Gastroesophageal sphincter (tissue), 4 donors: ENCODE results near the gene APPBP2. TPM values are rescaled to one million over a fixed set of nuclear protein-coding genes. Genes with fewer than 3 reads are reported as not detected.

Experiments
- ATAC-seq: fragments of 150-250 bp; one replicate; pipeline ENCODE4 v1.9.1; 2016; ENCODE audit warnings: mild to moderate bottlenecking, moderate library complexity
- H3K27ac ChIP-seq, 4 donors: fragments of 200-600 bp; sonication (generic) in 3 of 4; 1 replicate in 3 of 4; 2 replicates in 1 of 4; pipeline ENCODE4 v1.5.1; 2016 to 2019
- H3K27me3 ChIP-seq: fragments of 200-600 bp; sonication (generic); one replicate; pipeline ENCODE4 v1.5.1; 2019
- H3K36me3 ChIP-seq, 2 donors: fragments of 200-600 bp; sonication (generic); one replicate each; pipeline ENCODE4 v1.5.1; 2019; ENCODE audit warnings: control low read depth in 1 of 2
- H3K4me1 ChIP-seq, 3 donors: fragments of 200-600 bp; sonication (generic); 1 replicate in 2 of 3; 2 replicates in 1 of 3; pipeline ENCODE4 v1.5.1; 2016 to 2019; ENCODE audit warnings: control low read depth in 2 of 3
- H3K4me3 ChIP-seq, 2 donors: fragments of 200-600 bp; sonication (generic); one replicate each; pipeline ENCODE4 v1.5.1; 2019; ENCODE audit warnings: mild to moderate bottlenecking in 1 of 2, moderate library complexity in 1 of 2
- H3K9me3 ChIP-seq, 3 donors: fragments of 200-600 bp; sonication (generic); one replicate each; pipeline ENCODE4 v1.5.1; 2017 to 2019; ENCODE audit warnings: control low read depth in 2 of 3
- EP300 ChIP-seq: sonication (generic); formaldehyde crosslinking; IDR thresholded peaks from one replicate; pipeline ENCODE4 v1.6.1; 2017; ENCODE audit warnings: antibody characterized with exemption, mild to moderate bottlenecking
- POLR2A ChIP-seq, 2 donors: fragments of 450-650 bp; IDR thresholded peaks; one replicate each; pipeline ENCODE4 v1.6.1; 2017; ENCODE audit warnings: antibody characterized with exemption in 2 of 2, mild to moderate bottlenecking in 2 of 2, moderate library complexity in 1 of 2
- POLR2AphosphoS5 ChIP-seq: sonication (generic); formaldehyde crosslinking; IDR thresholded peaks from one replicate; pipeline ENCODE4 v1.6.1; 2017; ENCODE audit warnings: antibody characterized with exemption
- WGBS, 2 donors: methylation state at CpG; one replicate each; pipeline ENCODE4 v1.1.5; 2018; ENCODE audit warnings: low coverage in 1 of 2; 5-methylcytosine and 5-hydroxymethylcytosine counted together
- total RNA-seq, 4 donors: library from RNA; depleted of rRNA; stranded (reverse); fragments of >200 nt; gene quantifications; one replicate each; pipeline ENCODE4 v1.1.0, GENCODE V29; 2016
- TF ChIP-seq, protein P1 (sequence below), 4 experiments: fragments of 200-600 bp in 2 of 4; fragments of 450-650 bp in 2 of 4; sonication (generic) in 1 of 4; IDR thresholded peaks; one replicate each; pipeline ENCODE4 v1.5.1; 2017 to 2019; ENCODE audit warnings: antibody characterized with exemption in 4 of 4, mild to moderate bottlenecking in 2 of 4, moderate library complexity in 2 of 4

APPBP2 gene
- total RNA-seq, 4 donors from 2014 or later: 30.0 to 39.2 (median 34.4) TPM

DNA sequence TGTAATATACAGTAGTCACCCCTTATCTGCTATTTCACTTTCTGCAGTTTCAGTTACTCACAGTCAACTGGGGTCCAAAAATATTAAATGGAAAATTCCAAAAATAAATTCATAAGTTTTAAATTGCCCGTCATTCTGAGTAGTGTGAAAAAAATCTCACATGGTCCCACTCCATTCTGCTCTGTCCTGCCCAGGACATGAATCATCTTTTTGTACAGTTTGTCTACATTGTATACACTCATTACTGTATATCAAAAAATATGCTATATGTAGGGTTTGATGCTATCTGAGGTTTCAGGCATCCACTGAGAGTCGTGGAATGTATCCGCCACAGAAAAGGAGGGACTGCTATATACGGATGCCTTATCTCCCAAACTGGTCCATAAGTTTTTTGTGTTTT lies 16.0 kb upstream of the APPBP2 start:
- Histone ChIP-seq H3K4me1 (no peaks in the 10 kb centered on the region), H3K4me3 (no peak overlapping the region), H3K36me3 (no peaks in the 10 kb centered on the region), H3K27ac (no peak overlapping the region), H3K9me3 (no peaks in the 10 kb centered on the region), H3K27me3 (no peaks in the 10 kb centered on the region)
- TF ChIP-seq EP300 (no peak), POLR2A (IDR thresholded peaks at IDR 0.05) (no peak)
- 74 to 86% methylated on average over 4 of the region's 4 CpGs for WGBS, 2 donors
- no peak for ATAC-seq

- Histone ChIP-seq H3K4me3 (no peak overlapping the region), H3K27me3 (no peaks in the 10 kb centered on the region), H3K4me1 (no peaks in the 10 kb centered on the region), H3K36me3 (no peaks in the 10 kb centered on the region), H3K27ac (no peak overlapping the region), H3K9me3 (no peaks in the 10 kb centered on the region)
- ATAC-seq: no peak
- TF ChIP-seq, protein P1, sequence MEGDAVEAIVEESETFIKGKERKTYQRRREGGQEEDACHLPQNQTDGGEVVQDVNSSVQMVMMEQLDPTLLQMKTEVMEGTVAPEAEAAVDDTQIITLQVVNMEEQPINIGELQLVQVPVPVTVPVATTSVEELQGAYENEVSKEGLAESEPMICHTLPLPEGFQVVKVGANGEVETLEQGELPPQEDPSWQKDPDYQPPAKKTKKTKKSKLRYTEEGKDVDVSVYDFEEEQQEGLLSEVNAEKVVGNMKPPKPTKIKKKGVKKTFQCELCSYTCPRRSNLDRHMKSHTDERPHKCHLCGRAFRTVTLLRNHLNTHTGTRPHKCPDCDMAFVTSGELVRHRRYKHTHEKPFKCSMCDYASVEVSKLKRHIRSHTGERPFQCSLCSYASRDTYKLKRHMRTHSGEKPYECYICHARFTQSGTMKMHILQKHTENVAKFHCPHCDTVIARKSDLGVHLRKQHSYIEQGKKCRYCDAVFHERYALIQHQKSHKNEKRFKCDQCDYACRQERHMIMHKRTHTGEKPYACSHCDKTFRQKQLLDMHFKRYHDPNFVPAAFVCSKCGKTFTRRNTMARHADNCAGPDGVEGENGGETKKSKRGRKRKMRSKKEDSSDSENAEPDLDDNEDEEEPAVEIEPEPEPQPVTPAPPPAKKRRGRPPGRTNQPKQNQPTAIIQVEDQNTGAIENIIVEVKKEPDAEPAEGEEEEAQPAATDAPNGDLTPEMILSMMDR (IDR thresholded peaks at IDR 0.05): no peak
- TF ChIP-seq EP300 (no peak), POLR2AphosphoS5 (no peak), POLR2A (IDR thresholded peaks at IDR 0.05) (no peak)
- WGBS, 2 donors: 95 to 100% methylated on average over 1 of the region's 1 CpG
These were observed 14.4 kb upstream of the APPBP2 start for GRCh38 chr17:60540460-60540859.

GRCh38 chr17:60539807-60540206 lies 13.8 kb upstream of the APPBP2 start:
- no peak overlapping the region for H3K27ac ChIP-seq
- H3K27me3 ChIP-seq: no peaks in the 10 kb centered on the region
- H3K4me1 ChIP-seq: no peaks in the 10 kb centered on the region
- H3K36me3 ChIP-seq: no peaks in the 10 kb centered on the region
- H3K9me3 ChIP-seq: no peaks in the 10 kb centered on the region
- ATAC-seq: no peak
- no peak overlapping the region for H3K4me3 ChIP-seq
- 92% methylated on average over 2 of the region's 2 CpGs; no CpG with 5 or more reads in 1 of the 2 donors for WGBS, 2 donors
- TF ChIP-seq EP300 (no peak), POLR2A (IDR thresholded peaks at IDR 0.05) (no peak), POLR2AphosphoS5 (no peak)
- TF ChIP-seq, protein P1 (IDR thresholded peaks at IDR 0.05): no peak

DNA sequence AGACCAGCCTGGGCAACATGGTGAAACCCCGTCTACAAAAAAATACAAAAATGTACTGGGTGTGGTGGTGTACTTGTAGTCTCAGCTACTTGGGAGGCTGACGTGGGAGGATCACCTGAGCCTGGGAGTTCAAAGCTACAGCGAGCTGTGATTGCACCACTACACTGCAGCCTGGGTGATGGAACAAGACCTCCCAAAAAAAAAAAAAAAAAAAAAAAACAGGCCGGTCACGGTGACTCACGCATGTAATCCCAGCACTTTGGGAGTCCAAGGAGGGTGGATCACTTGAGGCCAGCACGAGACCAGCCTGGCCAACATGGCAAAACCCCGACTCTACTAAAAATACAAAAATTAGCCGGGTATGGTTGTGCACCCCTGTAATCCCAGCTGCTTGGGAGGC lies 12.7 kb upstream of the APPBP2 start:
- WGBS, 2 donors: 85 to 100% methylated on average over 1 to 7 of the region's 9 CpGs
- no peaks in the 10 kb centered on the region for H3K9me3 ChIP-seq
- no peak overlapping the region for H3K4me3 ChIP-seq
- no peaks in the 10 kb centered on the region for H3K27me3 ChIP-seq
- ATAC-seq: no peak
- no peak for TF ChIP-seq EP300
- TF ChIP-seq, protein P1 (IDR thresholded peaks at IDR 0.05): no peak
- no peak for TF ChIP-seq POLR2AphosphoS5
- no peak overlapping the region for H3K27ac ChIP-seq
- no peaks in the 10 kb centered on the region for H3K36me3 ChIP-seq
- no peaks in the 10 kb centered on the region for H3K4me1 ChIP-seq

DNA sequence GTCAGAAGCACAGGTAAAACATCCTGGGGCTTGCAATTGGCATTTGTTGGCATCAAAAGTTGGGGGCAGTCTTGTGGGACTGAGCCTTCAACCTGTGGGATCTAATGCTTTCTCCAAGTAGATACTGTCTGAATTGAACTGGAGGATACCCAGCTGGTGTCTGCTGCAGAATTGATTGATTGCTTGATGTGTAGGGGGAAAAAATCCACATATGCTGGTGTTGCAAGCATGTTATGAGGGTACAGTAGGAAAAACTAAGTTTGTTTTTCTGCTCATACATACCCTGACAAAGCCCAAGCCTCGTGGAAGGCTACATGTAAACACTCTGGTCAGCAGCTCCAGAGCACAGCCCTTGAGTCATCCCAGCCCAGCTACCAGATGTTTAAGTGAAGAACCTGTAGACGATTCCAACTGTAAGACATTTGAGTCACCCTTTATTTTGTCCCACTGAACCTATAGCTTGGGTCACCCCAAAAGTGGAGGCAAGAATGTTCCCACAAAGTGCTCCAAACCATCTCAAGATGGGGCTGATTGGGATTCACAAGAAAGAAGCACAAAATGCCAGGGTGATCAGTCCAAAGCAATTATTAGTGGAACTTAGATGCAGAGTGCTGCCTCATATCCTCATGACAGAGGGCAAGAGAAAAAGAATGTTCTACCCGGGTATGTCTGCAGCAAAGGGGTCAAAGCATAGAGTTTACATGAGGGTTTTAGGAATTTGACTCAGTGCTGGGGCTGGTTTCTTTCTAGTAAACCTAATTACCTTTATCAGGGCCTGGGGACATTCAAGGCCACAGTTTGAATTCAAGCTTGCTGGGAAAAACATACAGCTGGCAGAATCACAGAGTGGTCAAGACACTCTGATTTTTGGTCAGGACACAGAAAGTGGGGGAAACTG lies 9.6 kb upstream of the APPBP2 start:
- Histone ChIP-seq H3K4me3 (no peak overlapping the region), H3K4me1 (no peaks in the 10 kb centered on the region), H3K27ac (no peak overlapping the region), H3K9me3 (no peaks in the 10 kb centered on the region), H3K36me3 (no peaks in the 10 kb centered on the region), H3K27me3 (no peaks in the 10 kb centered on the region)
- WGBS, 2 donors: 37 to 63% methylated on average over 1 to 2 of the region's 3 CpGs
- TF ChIP-seq, protein P1 (IDR thresholded peaks at IDR 0.05): no peak
- TF ChIP-seq EP300: no peak
- TF ChIP-seq POLR2AphosphoS5: no peak
- no peak for ATAC-seq
